GM20431 (cell line): Measurements from ENCODE around the gene HOXA9.

Source experiments
- in situ Hi-C: fragments of 300-500 bp; cut with MseI, MboI; formaldehyde crosslinking; loops from one replicate; pipeline ENCODE4 v1.15.0; 2020; ENCODE audit warnings: low sequenced_read_pairs; ENCODE audit not compliant: unreplicated experiment

Gene HOXA9

GRCh38 chr7:27122077-27122910 lies 43.0 kb downstream of the HOXA9 start:
- in situ Hi-C loops: no loop called here

GRCh38 chr7:27121684-27122076 lies 43.7 kb downstream of the HOXA9 start:
- in situ Hi-C loops: no loop called here

DNA sequence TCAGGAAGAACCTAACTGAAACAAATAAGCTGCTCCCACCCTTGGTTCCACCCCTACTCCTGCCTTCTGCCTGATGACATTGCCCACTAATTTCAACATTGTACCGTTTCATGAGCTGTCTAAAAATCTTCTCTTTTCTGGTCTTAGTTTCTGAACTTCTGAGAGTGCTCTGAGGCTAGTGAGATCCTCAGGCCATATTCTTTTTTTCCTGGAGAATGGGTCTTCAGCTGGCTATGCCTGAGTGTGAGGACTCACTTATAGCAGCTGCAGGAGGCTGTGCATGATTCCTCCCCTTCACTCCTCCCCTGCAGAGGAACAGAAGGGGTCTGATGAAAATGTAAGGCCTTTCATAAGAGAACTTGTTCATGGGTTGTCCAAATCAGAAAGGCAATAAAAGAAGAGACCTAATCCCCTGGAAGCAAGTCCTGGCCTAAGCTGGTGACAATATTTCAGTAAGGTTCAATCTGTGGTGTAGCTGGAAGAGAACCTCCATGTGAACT lies 45.9 kb downstream of the HOXA9 start:
- in situ Hi-C loops: no loop called here

DNA sequence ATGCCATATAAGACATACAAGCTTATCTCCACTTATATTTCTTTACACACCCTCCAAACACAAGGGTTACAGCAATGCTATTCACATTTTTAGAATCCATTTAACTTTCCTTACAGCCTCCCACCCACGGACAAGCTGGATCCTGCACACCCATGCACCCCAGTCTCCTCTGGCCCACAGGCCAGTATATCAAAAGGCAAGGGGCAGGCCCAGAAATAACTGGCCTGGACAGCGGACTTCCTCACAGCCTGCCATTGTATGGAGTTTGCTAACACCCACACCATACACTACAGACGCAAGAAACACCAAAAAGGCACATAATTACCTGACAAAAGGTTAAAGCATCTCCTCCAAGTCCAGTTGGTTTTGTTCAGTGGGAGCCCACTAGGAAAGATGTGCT lies 46.8 kb downstream of the HOXA9 start:
- in situ Hi-C loops: no loop called here

DNA sequence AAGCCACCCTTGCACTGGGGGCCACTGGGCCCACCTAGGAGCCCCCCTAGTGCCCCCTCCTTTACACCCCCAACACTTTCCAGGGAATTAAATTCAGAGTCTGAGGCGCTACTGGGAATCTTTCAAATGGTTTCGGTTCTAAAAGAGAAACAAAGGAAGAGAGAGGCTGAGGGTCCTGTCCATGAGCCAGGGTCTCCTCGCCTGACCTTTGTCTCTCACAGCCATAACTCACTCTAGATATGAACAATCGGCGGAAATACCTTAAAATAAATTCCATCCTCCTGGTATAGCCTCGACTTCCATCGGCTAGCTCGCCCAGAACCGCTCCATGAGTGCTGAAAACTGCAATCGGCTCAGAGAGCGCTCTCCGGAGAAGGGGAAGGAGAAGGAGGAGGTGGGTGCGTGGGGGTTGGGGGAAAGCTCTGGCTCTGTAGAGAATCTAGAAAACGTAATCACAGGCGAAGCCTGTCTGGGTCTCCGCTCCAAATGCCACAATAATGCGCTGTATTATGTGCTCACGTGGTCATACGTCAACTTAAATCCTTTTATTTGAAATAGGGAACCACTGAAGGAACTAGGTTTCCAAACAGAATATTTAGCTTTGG lies 47.3 kb downstream of the HOXA9 start:
- in situ Hi-C loops: no loop called here

- in situ Hi-C loops: no loop called here
Observed at GRCh38 chr7:27116962-27117886, 48.1 kb downstream of the HOXA9 start.

- in situ Hi-C loops: no loop called here
Observed at GRCh38 chr7:27116031-27116961, 49.0 kb downstream of the HOXA9 start.

DNA sequence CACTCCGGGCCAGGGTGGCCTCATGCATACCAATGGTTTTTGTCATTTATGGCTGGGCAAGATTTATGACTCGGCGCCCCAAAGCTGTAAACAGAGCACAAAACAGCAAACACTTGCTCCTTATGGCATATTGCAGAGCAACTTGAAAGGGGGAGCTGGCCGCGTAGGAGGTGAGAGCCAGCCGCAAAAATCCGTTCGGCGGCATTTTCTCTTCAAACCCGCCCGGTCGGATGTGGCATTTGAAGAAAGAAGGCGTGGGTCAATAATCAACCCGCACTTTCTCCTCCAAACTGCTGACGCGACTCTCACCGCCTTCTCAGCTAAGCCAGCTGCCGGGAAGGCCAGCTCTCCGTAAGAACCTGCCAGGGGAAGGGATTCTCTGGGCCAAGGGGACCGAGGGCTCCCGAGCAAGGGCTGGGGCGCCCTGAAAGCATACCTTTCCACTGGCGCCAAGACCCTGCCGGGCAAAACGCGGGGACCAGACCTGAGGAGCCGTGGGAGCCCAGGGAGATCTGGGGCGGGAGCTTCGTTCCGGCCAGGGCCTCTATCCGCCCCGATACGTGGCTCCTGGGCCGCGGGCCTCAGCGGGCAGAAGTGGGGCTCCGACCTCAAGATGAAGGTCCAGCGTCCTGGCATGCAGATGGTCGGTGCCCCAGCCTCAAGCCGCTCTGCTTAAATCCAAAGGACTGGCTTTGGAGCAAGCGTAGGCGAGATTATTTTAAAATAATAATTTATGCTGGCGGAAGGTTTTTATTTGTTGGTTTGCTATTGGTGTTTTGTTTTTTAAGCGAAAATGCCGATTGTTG lies 49.9 kb downstream of the HOXA9 start:
- in situ Hi-C loops: no loop called here

DNA sequence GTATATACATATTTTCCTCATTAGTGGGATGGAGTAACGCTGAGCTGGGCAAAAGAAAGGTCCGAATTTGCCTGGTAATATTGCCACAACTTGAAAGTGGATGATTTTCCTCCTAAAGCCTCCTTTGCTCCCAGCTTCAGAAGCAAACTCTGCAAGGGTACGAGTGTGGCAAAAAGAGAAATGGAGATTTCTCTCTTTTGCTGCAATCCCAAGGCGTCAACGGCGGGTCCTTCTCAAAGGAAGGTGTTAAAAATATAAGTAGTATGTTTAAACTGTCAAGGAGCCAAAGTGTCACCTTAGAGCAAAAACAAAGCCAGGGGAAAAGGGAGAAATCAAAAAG lies 50.5 kb downstream of the HOXA9 start:
- in situ Hi-C loops: no loop called here

- in situ Hi-C loops: no loop called here
Observed at GRCh38 chr7:27113991-27114769, 51.2 kb downstream of the HOXA9 start.

GRCh38 chr7:27112955-27113949 lies 52.1 kb downstream of the HOXA9 start:
- in situ Hi-C loops: no loop called here
